HepG2 (cell line): ENCODE results near the gene SCGB1D2. TPM values are rescaled to one million over a fixed set of nuclear protein-coding genes. Genes with fewer than 3 reads are reported as not detected.

Source experiments
- ATF3 ChIP-seq: sonication (generic); formaldehyde crosslinking; IDR thresholded peaks from 2 replicates; pipeline ENCODE4 v1.4.0; 2020; ENCODE audit warnings: missing genetic modification reagents
- BHLHE40 ChIP-seq: IDR thresholded peaks from 2 replicates; pipeline ENCODE4 v1.6.1; 2011; ENCODE audit warnings: low read length, improper control_type of control experiment
- CBFB ChIP-seq: sonication (generic); formaldehyde crosslinking; IDR thresholded peaks from 2 replicates; pipeline ENCODE4 v1.4.0; 2020; ENCODE audit warnings: missing genetic modification reagents
- DNMT1 ChIP-seq: sonication (generic); formaldehyde crosslinking; IDR thresholded peaks from 2 replicates; pipeline ENCODE4 v1.5.1; 2020; ENCODE audit warnings: mild to moderate bottlenecking, missing genetic modification reagents
- ETV6 ChIP-seq: sonication (generic); formaldehyde crosslinking; conservative IDR thresholded peaks from 2 replicates; pipeline ENCODE4 v1.4.0; 2020; ENCODE audit warnings: missing genetic modification reagents
- FOXK2 ChIP-seq: fragments of 450-650 bp; IDR thresholded peaks from 2 replicates; pipeline ENCODE4 v1.6.1; 2016
- GATA4 ChIP-seq: sonication (generic); IDR thresholded peaks from 2 replicates; pipeline ENCODE4 v1.6.1; 2016; ENCODE audit warnings: antibody characterized with exemption, low read depth, borderline replicate concordance
- IKZF4 ChIP-seq: sonication (generic); formaldehyde crosslinking; IDR thresholded peaks from 2 replicates; pipeline ENCODE4 v1.5.1; 2020; ENCODE audit warnings: borderline replicate concordance, mild to moderate bottlenecking, low read depth, missing genetic modification reagents; ENCODE audit errors: not compliant biosample characterization
- KDM3A ChIP-seq: IDR thresholded peaks from 2 replicates; pipeline ENCODE4 v1.6.1; 2018; ENCODE audit warnings: low read depth, missing compliant biosample characterization
- MIER2 ChIP-seq: IDR thresholded peaks from 2 replicates; pipeline ENCODE4 v1.6.1; 2016; ENCODE audit warnings: missing biosample characterization, missing genetic modification reagents
- MLX ChIP-seq: IDR thresholded peaks from 2 replicates; pipeline ENCODE4 v1.6.1; 2016
- NONO ChIP-seq, 2 experiments: fragments of 450-650 bp in 1 of 2; sonication (generic) in 1 of 2; formaldehyde crosslinking in 1 of 2; IDR thresholded peaks in 1 of 2; conservative IDR thresholded peaks in 1 of 2; 2 replicates each; pipeline versions ENCODE4 v1.6.1 to v1.8.0; 2017 to 2022; ENCODE audit warnings: mild to moderate bottlenecking in 1 of 2, missing genetic modification reagents in 1 of 2, moderate library complexity in 1 of 2
- NR2F2 ChIP-seq: IDR thresholded peaks from 2 replicates; pipeline ENCODE4 v1.6.1; 2012; ENCODE audit warnings: low read depth, inconsistent platforms, borderline replicate concordance
- PHF20 ChIP-seq: sonication (generic); formaldehyde crosslinking; IDR thresholded peaks from 2 replicates; pipeline ENCODE4 v1.5.0; 2020; ENCODE audit warnings: mild to moderate bottlenecking, missing genetic modification reagents
- PTBP1 ChIP-seq: fragments of 200-400 bp; formaldehyde crosslinking; IDR thresholded peaks from 2 replicates; pipeline ENCODE4 v1.6.1; 2018; ENCODE audit warnings: low read length, low read depth; ENCODE audit not compliant: poor library complexity, severe bottlenecking
- RELA ChIP-seq: sonication (generic); formaldehyde crosslinking; IDR thresholded peaks from 2 replicates; pipeline ENCODE4 v1.4.0; 2020; ENCODE audit warnings: missing genetic modification reagents
- RXRA ChIP-seq: sonication (generic); formaldehyde crosslinking; IDR thresholded peaks from 2 replicates; pipeline ENCODE4 v1.5.1; 2020; ENCODE audit warnings: missing genetic modification reagents
- RXRB ChIP-seq: IDR thresholded peaks from 2 replicates; pipeline ENCODE4 v1.6.1; 2016; ENCODE audit warnings: borderline replicate concordance, missing genetic modification reagents, missing compliant biosample characterization
- SAP130 ChIP-seq: IDR thresholded peaks from 2 replicates; pipeline ENCODE4 v1.6.1; 2016; ENCODE audit warnings: low read depth
- SOX6 ChIP-seq, 2 experiments: fragments of 450-650 bp in 1 of 2; sonication (generic) in 1 of 2; formaldehyde crosslinking in 1 of 2; IDR thresholded peaks; 2 replicates each; pipeline versions ENCODE4 v1.4.0 to v1.6.1; 2017 to 2020; ENCODE audit warnings: antibody characterized with exemption in 1 of 2, mild to moderate bottlenecking in 1 of 2, missing genetic modification reagents in 1 of 2
- YEATS4 ChIP-seq: sonication (generic); formaldehyde crosslinking; IDR thresholded peaks from 2 replicates; pipeline ENCODE4 v1.4.0; 2020; ENCODE audit warnings: missing genetic modification reagents, borderline replicate concordance
- ZFAT ChIP-seq: sonication (generic); formaldehyde crosslinking; conservative IDR thresholded peaks from 2 replicates; pipeline ENCODE4 v1.8.1; 2023; ENCODE audit warnings: missing genetic modification reagents, inconsistent platforms
- ZFP36L1 ChIP-seq: sonication (generic); formaldehyde crosslinking; IDR thresholded peaks from 2 replicates; pipeline ENCODE4 v1.8.0; 2022; ENCODE audit warnings: mild to moderate bottlenecking, missing genetic modification reagents, moderate library complexity
- ZMAT3 ChIP-seq: sonication (generic); formaldehyde crosslinking; conservative IDR thresholded peaks from 2 replicates; pipeline ENCODE4 v1.7.0; 2021; ENCODE audit warnings: missing genetic modification reagents
- ZNF230 ChIP-seq: sonication (generic); formaldehyde crosslinking; IDR thresholded peaks from 2 replicates; pipeline ENCODE4 v1.4.0; 2020; ENCODE audit warnings: mild to moderate bottlenecking, missing genetic modification reagents
- ZNF3 ChIP-seq: IDR thresholded peaks from 2 replicates; pipeline ENCODE4 v1.7.0; 2017; ENCODE audit warnings: inconsistent platforms
- ZNF441 ChIP-seq: sonication (generic); formaldehyde crosslinking; IDR thresholded peaks from 2 replicates; pipeline ENCODE4 v1.7.0; 2021; ENCODE audit warnings: missing genetic modification reagents, borderline replicate concordance
- ZNF710 ChIP-seq: sonication (generic); formaldehyde crosslinking; IDR thresholded peaks from 2 replicates; pipeline ENCODE4 v1.5.0; 2020; ENCODE audit warnings: mild to moderate bottlenecking, missing genetic modification reagents, borderline replicate concordance
- ZNF775 ChIP-seq: sonication (generic); formaldehyde crosslinking; IDR thresholded peaks from 2 replicates; pipeline ENCODE4 v1.4.0; 2020; ENCODE audit warnings: missing genetic modification reagents, mild to moderate bottlenecking, moderate library complexity, borderline replicate concordance
- ZNF878 ChIP-seq: sonication (generic); formaldehyde crosslinking; IDR thresholded peaks from 2 replicates; pipeline ENCODE4 v1.8.1; 2023; ENCODE audit warnings: mild to moderate bottlenecking, missing genetic modification reagents, moderate library complexity
- ZSCAN9 ChIP-seq: IDR thresholded peaks from 2 replicates; pipeline ENCODE4 v1.6.1; 2016; ENCODE audit warnings: borderline replicate concordance
- polyA plus RNA-seq, 8 experiments: library from polyadenylated mRNA; depleted of rRNA in 3 of 8; stranded (reverse) in 7 of 8; unstranded in 1 of 8; fragments of >200 nt; fragmentation: Illumina TruSeq in 4 of 8; extraction: Trizol in 4 of 8; gene quantifications; 2 replicates each; pipeline versions ENCODE4 v1.2.1 to v1.2.3, GENCODE V29; 2011 to 2016; ENCODE audit warnings: low read depth in 4 of 8, missing spikeins in 1 of 8, mixed read lengths in 1 of 8; ENCODE audit not compliant: insufficient read depth in 1 of 8
- total RNA-seq, 5 experiments: library from RNA; depleted of rRNA; stranded (reverse); fragments of >200 nt; fragmentation: Illumina TruSeq; extraction: Trizol; gene quantifications; 2 replicates each; pipeline ENCODE4 v1.2.3, GENCODE V29; 2016; ENCODE audit warnings: low read depth in 1 of 5

SCGB1D2 gene
- total and polyA plus RNA-seq, 2 of the 13 experiments (the other 11 are each of a cell fraction or from before 2014, with no cell fraction given): not detected

GRCh38 chr11:62260261-62260953 is 18.4 kb downstream of the SCGB1D2 start (continued):
- TF ChIP-seq ZNF441 (CRISPR knock-in tag) (no peak), DNMT1 (no peak), ETV6 (CRISPR knock-in tag) (no peak), CBFB (CRISPR knock-in tag) (no peak), SOX6 (IDR thresholded peaks at IDR 0.05) (no peak), SOX6 (CRISPR knock-in tag; IDR thresholded peaks at IDR 0.05) (peak; percentile 99), NR2F2 (peak; percentile 84), MLX (CRISPR knock-in tag) (peak; percentile 95), ZFP36L1 (no peak), IKZF4 (CRISPR knock-in tag) (no peak), SAP130 (peak; percentile 87), ZSCAN9 (CRISPR knock-in tag) (peak; percentile 90), ZNF3 (CRISPR knock-in tag) (peak; percentile 96), MIER2 (CRISPR knock-in tag) (peak; percentile 88), FOXK2 (0 out of 2 replicates have a peak, but pooled peaks have one; percentile 29), KDM3A (CRISPR knock-in tag) (peak; percentile 84), PHF20 (CRISPR knock-in tag) (no peak), RXRA (CRISPR knock-in tag) (peak; percentile 44; the same call in 1 of the 2 replicates), BHLHE40 (peak; percentile 56), ZNF775 (CRISPR knock-in tag) (no peak), ZMAT3 (CRISPR knock-in tag) (peak; percentile 45; the same call in 1 of the 2 replicates), RXRB (peak; percentile 95), RELA (CRISPR knock-in tag) (no peak), ZNF878 (CRISPR knock-in tag) (peak; percentile 80; the same call in 1 of the 2 replicates), YEATS4 (CRISPR knock-in tag) (0 out of 2 replicates have a peak, but pooled peaks have one; percentile 45), PTBP1 (no peak), ATF3 (CRISPR knock-in tag) (no peak), ZNF230 (CRISPR knock-in tag) (no peak), GATA4 (peak; percentile 88; the same call in 1 of the 2 replicates), NONO (IDR thresholded peaks at IDR 0.05) (no peak), NONO (CRISPR knock-in tag; conservative IDR thresholded peaks at IDR 0.05) (peak; percentile 75), ZNF710 (0 out of 2 replicates have a peak, but pooled peaks have one; percentile 29), ZFAT (CRISPR knock-in tag) (no peak)
